Measurements from ENCODE around the gene FIBCD1. TPM values are rescaled to one million over a fixed set of nuclear protein-coding genes. Genes with fewer than 3 reads are reported as not detected.

The FIBCD1 gene
- total RNA-seq, 1 donor from 2014 or later, result 0.66 TPM

DNA sequence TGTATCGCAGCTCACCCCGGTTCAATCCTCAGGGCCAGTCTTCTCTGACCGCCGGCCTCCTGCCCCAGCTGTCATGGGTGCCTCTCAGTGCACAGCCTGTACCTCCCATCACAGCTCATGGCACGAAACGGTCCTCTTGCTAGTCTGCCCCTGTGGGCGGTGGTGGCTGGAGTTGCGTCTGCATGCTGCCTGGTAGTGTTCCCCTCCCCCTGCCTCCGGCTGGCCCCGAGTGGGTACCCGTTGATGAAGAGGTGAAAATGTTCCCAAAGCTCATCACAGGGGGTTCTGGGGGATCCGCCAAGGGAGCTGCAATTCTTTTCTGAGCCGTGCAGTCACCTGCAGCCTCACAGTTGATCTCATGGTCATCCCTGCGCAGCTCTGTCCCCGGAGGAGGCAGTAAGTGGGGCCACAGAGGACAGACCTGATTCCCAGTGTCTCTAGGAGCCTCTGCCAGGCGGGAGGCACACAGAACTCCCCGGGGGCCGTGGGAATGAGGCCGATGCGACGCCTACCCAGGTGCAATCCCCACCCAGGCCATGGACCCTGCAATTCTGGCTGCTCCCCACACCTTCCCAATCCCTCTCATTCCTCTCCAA lies 34.7 kb upstream of the FIBCD1 start:
- Mint-ChIP-seq H3K36me3 (ENCODE audit: low read depth, unreplicated experiment) (no peaks in the 10 kb centered on the region), H3K4me3 (ENCODE audit: unreplicated experiment) (no peak overlapping the region), H3K27me3 (ENCODE audit: low read depth, unreplicated experiment) (peaks cover 38% of the 10 kb centered on the region), H3K27ac (ENCODE audit: unreplicated experiment) (no peak overlapping the region), H3K9me3 (ENCODE audit: unreplicated experiment) (no peaks in the 10 kb centered on the region), H3K4me1 (ENCODE audit: low read depth, unreplicated experiment) (no peaks in the 10 kb centered on the region)
- Histone ChIP-seq H3K4me2 (ENCODE audit: low read length) (no peak overlapping the region), H3K79me2 (ENCODE audit: insufficient read depth, low read length) (no peaks in the 10 kb centered on the region), H3K36me3 (ENCODE audit: insufficient read depth, low read length) (no peaks in the 10 kb centered on the region), H3K4me1 (ENCODE audit: insufficient read depth, low read length) (no peaks in the 10 kb centered on the region), H4K20me1 (ENCODE audit: insufficient read depth, low read length) (no peaks in the 10 kb centered on the region), H3K9ac (ENCODE audit: low read length) (no peak overlapping the region), H2AFZ (ENCODE audit: low read depth, low read length) (no peak overlapping the region), H3K9me3 (ENCODE audit: insufficient read depth, low read depth, low read length) (no peaks in the 10 kb centered on the region), H3K27ac (ENCODE audit: low read depth, low read length) (no peak overlapping the region), H3K4me3 (ENCODE audit: insufficient read depth, low read depth, low read length) (no peak overlapping the region), H3K27me3 (ENCODE audit: insufficient read depth, low read length) (peaks cover 22% of the 10 kb centered on the region)
- TF ChIP-seq EZH2 (IDR thresholded peaks at IDR 0.05; ENCODE audit: insufficient read depth, low read length), result no peak
- no peak for TF ChIP-seq CTCF (IDR thresholded peaks at IDR 0.05; ENCODE audit: insufficient read depth, low read depth, low read length)
- FAIRE-seq (no peak), DNase-seq (ENCODE audit: low read depth) (no peak)

DNA sequence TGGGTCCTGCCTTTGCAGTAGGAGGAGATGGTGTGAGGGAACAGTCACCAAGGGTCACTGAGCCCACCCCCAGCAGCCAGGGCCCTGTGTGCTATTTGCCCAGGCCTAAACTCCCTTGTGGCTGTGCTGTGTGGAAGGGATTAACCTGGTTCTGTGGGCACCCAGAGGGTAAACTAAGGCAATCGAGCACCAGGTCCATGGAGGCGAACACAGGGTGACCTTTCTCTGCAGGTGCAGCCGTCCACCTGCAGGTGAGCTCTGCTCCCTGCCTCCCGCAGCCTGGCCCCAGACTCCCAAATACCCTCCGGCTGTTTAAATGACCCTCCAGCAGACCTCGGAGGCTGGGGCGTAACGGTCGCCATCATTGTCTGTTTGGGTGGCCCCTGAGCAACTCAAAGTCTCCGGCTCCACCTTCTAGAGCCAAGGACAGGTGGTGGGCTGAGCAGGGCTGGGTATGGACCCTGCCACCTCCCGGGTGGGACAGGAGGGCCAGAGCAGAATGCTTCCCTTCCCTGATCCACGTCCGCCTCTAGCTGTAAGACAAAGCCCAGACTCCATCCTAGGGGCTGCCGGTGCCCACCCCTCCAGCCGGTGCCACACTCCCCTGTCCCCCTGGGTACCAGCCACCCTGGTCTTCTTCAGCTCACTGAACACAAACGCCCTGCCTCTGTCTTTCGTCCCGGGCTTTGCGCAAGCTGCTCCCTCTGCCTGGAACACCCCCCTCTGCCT lies 34.1 kb upstream of the FIBCD1 start:
- Mint-ChIP-seq H3K27ac (ENCODE audit: unreplicated experiment) (no peak overlapping the region), H3K9me3 (ENCODE audit: unreplicated experiment) (no peaks in the 10 kb centered on the region), H3K4me1 (ENCODE audit: low read depth, unreplicated experiment) (no peaks in the 10 kb centered on the region), H3K36me3 (ENCODE audit: low read depth, unreplicated experiment) (no peaks in the 10 kb centered on the region), H3K27me3 (ENCODE audit: low read depth, unreplicated experiment) (peaks cover 38% of the 10 kb centered on the region), H3K4me3 (ENCODE audit: unreplicated experiment) (no peak overlapping the region)
- Histone ChIP-seq H3K4me3 (ENCODE audit: insufficient read depth, low read depth, low read length) (no peak overlapping the region), H2AFZ (ENCODE audit: low read depth, low read length) (no peak overlapping the region), H3K27me3 (ENCODE audit: insufficient read depth, low read length) (peaks cover 22% of the 10 kb centered on the region), H3K9ac (ENCODE audit: low read length) (no peak overlapping the region), H3K9me3 (ENCODE audit: insufficient read depth, low read depth, low read length) (no peaks in the 10 kb centered on the region), H3K27ac (ENCODE audit: low read depth, low read length) (no peak overlapping the region), H4K20me1 (ENCODE audit: insufficient read depth, low read length) (no peaks in the 10 kb centered on the region), H3K36me3 (ENCODE audit: insufficient read depth, low read length) (no peaks in the 10 kb centered on the region), H3K4me2 (ENCODE audit: low read length) (no peak overlapping the region), H3K79me2 (ENCODE audit: insufficient read depth, low read length) (no peaks in the 10 kb centered on the region), H3K4me1 (ENCODE audit: insufficient read depth, low read length) (no peaks in the 10 kb centered on the region)
- no peak for DNase-seq (ENCODE audit: low read depth)
- no peak for FAIRE-seq
- TF ChIP-seq EZH2 (IDR thresholded peaks at IDR 0.05; ENCODE audit: insufficient read depth, low read length) (no peak), CTCF (IDR thresholded peaks at IDR 0.05; ENCODE audit: insufficient read depth, low read depth, low read length) (no peak)

All from astrocyte (in vitro differentiated cells and primary cell).